Measurements from ENCODE around the gene CACNA1E. TPM values are rescaled to one million over a fixed set of nuclear protein-coding genes. Genes with fewer than 3 reads are reported as not detected.
A peak's percentile ranks its signal among the peaks of the same experiment; 100 is the strongest.

The CACNA1E gene
- total RNA-seq, 3 donors from 2014 or later (not counting 1 experiment from before 2014, with no cell fraction given), result 0.40 TPM; not detected in 2

- ATAC-seq, result no peak
- H3K4me1 Mint-ChIP-seq, result no peaks in the 10 kb centered on the region
- Histone ChIP-seq H3K9me3 (ENCODE audit: control insufficient read depth, insufficient read depth, low read length) (no peaks in the 10 kb centered on the region), H3K4me3 (ENCODE audit: low read length) (no peak overlapping the region), H3K27me3 (ENCODE audit: control insufficient read depth, insufficient read depth, low read length) (peaks cover 6% of the 10 kb centered on the region), H3K36me3 (ENCODE audit: control insufficient read depth, insufficient read depth, low read length) (no peaks in the 10 kb centered on the region), H3K4me1 (ENCODE audit: control insufficient read depth, insufficient read depth, low read length) (no peaks in the 10 kb centered on the region), H3K27ac (ENCODE audit: low read length) (no peak overlapping the region)
- H3K27me3 Mint-ChIP-seq (ENCODE audit: low read depth in 2 of 2), result peaks cover 14 to 30% of the 10 kb centered on the region in 2 donors
- DNase-seq, result peak in 1 of 2 donors; percentile 67
- 33% methylated on average over 3 of the region's 3 CpGs for WGBS (ENCODE audit: insufficient coverage)
- H3K4me3 Mint-ChIP-seq, result no peak overlapping the region
- TF ChIP-seq CTCF (IDR thresholded peaks at IDR 0.05), result peak; percentile 10
- no peaks in the 10 kb centered on the region for H3K36me3 Mint-ChIP-seq
- no peaks in the 10 kb centered on the region for H3K9me3 Mint-ChIP-seq
- intact Hi-C loops (cut with micrococcal nuclease), result loop anchor here (1.0 kb wide), 2 partner anchors 575 to 602 kb away; no protein-coding TSS in a partner anchor
- no peak overlapping the region for H3K27ac Mint-ChIP-seq
Measured at GRCh38 chr1:181479137-181479745, 4.1 kb upstream of the CACNA1E start.

GRCh38 chr1:181482001-181482430, 1.3 kb upstream of the CACNA1E start:
- H3K27ac Mint-ChIP-seq, result no peak overlapping the region
- Histone ChIP-seq H3K36me3 (ENCODE audit: control insufficient read depth, insufficient read depth, low read length) (no peaks in the 10 kb centered on the region), H3K4me1 (ENCODE audit: control insufficient read depth, insufficient read depth, low read length) (no peaks in the 10 kb centered on the region), H3K27ac (ENCODE audit: low read length) (no peak overlapping the region), H3K4me3 (ENCODE audit: low read length) (no peak overlapping the region), H3K27me3 (ENCODE audit: control insufficient read depth, insufficient read depth, low read length) (peaks cover 21% of the 10 kb centered on the region), H3K9me3 (ENCODE audit: control insufficient read depth, insufficient read depth, low read length) (no peaks in the 10 kb centered on the region)
- WGBS (ENCODE audit: insufficient coverage), result 22% methylated on average over 36 of the region's 36 CpGs
- H3K9me3 Mint-ChIP-seq, result no peaks in the 10 kb centered on the region
- intact Hi-C loops (cut with micrococcal nuclease), result no loop called here
- TF ChIP-seq CTCF (IDR thresholded peaks at IDR 0.05), result no peak
- H3K36me3 Mint-ChIP-seq, result no peaks in the 10 kb centered on the region
- H3K4me3 Mint-ChIP-seq, result no peak overlapping the region
- H3K27me3 Mint-ChIP-seq (ENCODE audit: low read depth in 2 of 2), result peaks cover 42 to 55% of the 10 kb centered on the region in 2 donors
- no peak for ATAC-seq
- no peak for DNase-seq
- no peaks in the 10 kb centered on the region for H3K4me1 Mint-ChIP-seq

GRCh38 chr1:181482521-181483284, 614 bp upstream of the CACNA1E start:
- no peaks in the 10 kb centered on the region for H3K4me1 Mint-ChIP-seq
- no peaks in the 10 kb centered on the region for H3K36me3 Mint-ChIP-seq
- WGBS (ENCODE audit: insufficient coverage), result 6% methylated on average over 62 of the region's 62 CpGs
- H3K27ac Mint-ChIP-seq, result no peak overlapping the region
- Histone ChIP-seq H3K36me3 (ENCODE audit: control insufficient read depth, insufficient read depth, low read length) (no peaks in the 10 kb centered on the region), H3K27me3 (ENCODE audit: control insufficient read depth, insufficient read depth, low read length) (peaks cover 23% of the 10 kb centered on the region), H3K4me3 (ENCODE audit: low read length) (no peak overlapping the region), H3K9me3 (ENCODE audit: control insufficient read depth, insufficient read depth, low read length) (no peaks in the 10 kb centered on the region), H3K27ac (ENCODE audit: low read length) (no peak overlapping the region), H3K4me1 (ENCODE audit: control insufficient read depth, insufficient read depth, low read length) (no peaks in the 10 kb centered on the region)
- peak in 1 of 3 donors; percentile 45 for ATAC-seq
- peaks cover 49 to 56% of the 10 kb centered on the region in 2 donors for H3K27me3 Mint-ChIP-seq (ENCODE audit: low read depth in 2 of 2)
- no peaks in the 10 kb centered on the region for H3K9me3 Mint-ChIP-seq
- no peak for TF ChIP-seq CTCF (IDR thresholded peaks at IDR 0.05)
- intact Hi-C loops (cut with micrococcal nuclease), result no loop called here
- DNase-seq, result peak in 1 of 2 donors; percentile 7
- no peak overlapping the region for H3K4me3 Mint-ChIP-seq

Data from natural killer cell (primary cell).